HepG2 (cell line): ENCODE measurements around the gene PIM1. TPM values are rescaled to one million over a fixed set of nuclear protein-coding genes. Genes with fewer than 3 reads are reported as not detected.

Experiments used
- BORCS8-MEF2B ChIP-seq: sonication (generic); formaldehyde crosslinking; IDR thresholded peaks from 2 replicates; pipeline ENCODE4 v1.8.0; 2022; ENCODE audit warnings: mild to moderate bottlenecking, missing genetic modification reagents
- CENPT ChIP-seq: sonication (generic); formaldehyde crosslinking; IDR thresholded peaks from 2 replicates; pipeline ENCODE4 v1.8.0; 2022; ENCODE audit warnings: low read depth, mild to moderate bottlenecking, moderate library complexity, missing genetic modification reagents
- CENPX ChIP-seq: sonication (generic); formaldehyde crosslinking; IDR thresholded peaks from 2 replicates; pipeline ENCODE4 v1.9.0; 2021; ENCODE audit warnings: mild to moderate bottlenecking, missing genetic modification reagents, moderate library complexity
- FOXJ3 ChIP-seq: sonication (generic); formaldehyde crosslinking; IDR thresholded peaks from 2 replicates; pipeline ENCODE4 v1.4.0; 2020; ENCODE audit warnings: missing genetic modification reagents, mild to moderate bottlenecking, borderline replicate concordance
- GATA4 ChIP-seq: sonication (generic); IDR thresholded peaks from 2 replicates; pipeline ENCODE4 v1.6.1; 2016; ENCODE audit warnings: antibody characterized with exemption, low read depth, borderline replicate concordance
- HNRNPLL ChIP-seq: fragments of 200-400 bp; formaldehyde crosslinking; IDR thresholded peaks from 2 replicates; pipeline ENCODE4 v1.6.1; 2017; ENCODE audit warnings: mild to moderate bottlenecking, low read depth, low read length; ENCODE audit not compliant: poor library complexity, severe bottlenecking
- KAT2B ChIP-seq: fragments of 150-350 bp; IDR thresholded peaks from 2 replicates; pipeline ENCODE4 v1.6.1; 2014; ENCODE audit warnings: low read depth, low read length, borderline replicate concordance
- NFIC ChIP-seq: IDR thresholded peaks from 2 replicates; pipeline ENCODE4 v1.6.1; 2012; ENCODE audit warnings: mild to moderate bottlenecking, low read length, inconsistent platforms
- PHB2 ChIP-seq: fragments of 450-650 bp; IDR thresholded peaks from 2 replicates; pipeline ENCODE4 v1.6.1; 2018; ENCODE audit not compliant: partially characterized antibody
- RBAK ChIP-seq: sonication (generic); formaldehyde crosslinking; IDR thresholded peaks from 2 replicates; pipeline ENCODE4 v1.5.1; 2020; ENCODE audit warnings: mild to moderate bottlenecking, missing genetic modification reagents
- STAG1 ChIP-seq: sonication (generic); formaldehyde crosslinking; IDR thresholded peaks from 2 replicates; pipeline ENCODE4 v1.4.0; 2020; ENCODE audit warnings: missing genetic modification reagents
- STAT5B ChIP-seq: sonication (generic); formaldehyde crosslinking; IDR thresholded peaks from 2 replicates; pipeline ENCODE4 v1.4.0; 2020; ENCODE audit warnings: missing genetic modification reagents
- TBP ChIP-seq: sonication (generic); formaldehyde crosslinking; IDR thresholded peaks from 2 replicates; pipeline ENCODE4 v1.5.0; 2020; ENCODE audit warnings: missing genetic modification reagents
- WIZ ChIP-seq: sonication (generic); formaldehyde crosslinking; IDR thresholded peaks from 2 replicates; pipeline ENCODE4 v1.5.1; 2020; ENCODE audit warnings: mild to moderate bottlenecking, missing genetic modification reagents
- ZBTB8A ChIP-seq: sonication (generic); formaldehyde crosslinking; IDR thresholded peaks from 2 replicates; pipeline ENCODE4 v1.4.0; 2020; ENCODE audit warnings: mild to moderate bottlenecking, low read depth, missing genetic modification reagents, borderline replicate concordance
- ZFP36L1 ChIP-seq: sonication (generic); formaldehyde crosslinking; IDR thresholded peaks from 2 replicates; pipeline ENCODE4 v1.8.0; 2022; ENCODE audit warnings: mild to moderate bottlenecking, missing genetic modification reagents, moderate library complexity
- ZNF205 ChIP-seq: IDR thresholded peaks from 2 replicates; pipeline ENCODE4 v1.6.1; 2018; ENCODE audit warnings: missing biosample characterization, missing genetic modification reagents
- ZNF207 ChIP-seq: fragments of 450-650 bp; IDR thresholded peaks from 2 replicates; pipeline ENCODE4 v1.6.1; 2016; ENCODE audit warnings: antibody characterized with exemption, borderline replicate concordance
- ZNF224 ChIP-seq: sonication (generic); formaldehyde crosslinking; IDR thresholded peaks from 2 replicates; pipeline ENCODE4 v1.5.0; 2020; ENCODE audit warnings: mild to moderate bottlenecking, missing genetic modification reagents
- ZNF274 ChIP-seq: sonication (generic); formaldehyde crosslinking; IDR thresholded peaks from 2 replicates; pipeline ENCODE4 v1.5.1; 2020; ENCODE audit warnings: mild to moderate bottlenecking, missing genetic modification reagents
- ZNF3 ChIP-seq: IDR thresholded peaks from 2 replicates; pipeline ENCODE4 v1.7.0; 2017; ENCODE audit warnings: inconsistent platforms
- ZNF460 ChIP-seq: sonication (generic); formaldehyde crosslinking; IDR thresholded peaks from 2 replicates; pipeline ENCODE4 v1.5.1; 2020; ENCODE audit warnings: missing genetic modification reagents, mild to moderate bottlenecking, borderline replicate concordance
- ZNF678 ChIP-seq: sonication (generic); formaldehyde crosslinking; IDR thresholded peaks from 2 replicates; pipeline ENCODE4 v1.4.0; 2020; ENCODE audit warnings: mild to moderate bottlenecking, missing genetic modification reagents
- ZNF703 ChIP-seq: sonication (generic); formaldehyde crosslinking; IDR thresholded peaks from 2 replicates; pipeline ENCODE4 v1.5.1; 2020; ENCODE audit warnings: missing genetic modification reagents, mild to moderate bottlenecking, moderate library complexity, borderline replicate concordance
- ZNF781 ChIP-seq: sonication (generic); formaldehyde crosslinking; IDR thresholded peaks from 2 replicates; pipeline ENCODE4 v1.5.1; 2020; ENCODE audit warnings: borderline replicate concordance, mild to moderate bottlenecking, missing genetic modification reagents; ENCODE audit errors: not compliant biosample characterization
- polyA plus RNA-seq, 8 experiments: library from polyadenylated mRNA; depleted of rRNA in 3 of 8; stranded (reverse) in 7 of 8; unstranded in 1 of 8; fragments of >200 nt; fragmentation: Illumina TruSeq in 4 of 8; extraction: Trizol in 4 of 8; gene quantifications; 2 replicates each; pipeline versions ENCODE4 v1.2.1 to v1.2.3, GENCODE V29; 2011 to 2016; ENCODE audit warnings: low read depth in 4 of 8, missing spikeins in 1 of 8, mixed read lengths in 1 of 8; ENCODE audit not compliant: insufficient read depth in 1 of 8
- total RNA-seq, 5 experiments: library from RNA; depleted of rRNA; stranded (reverse); fragments of >200 nt; fragmentation: Illumina TruSeq; extraction: Trizol; gene quantifications; 2 replicates each; pipeline ENCODE4 v1.2.3, GENCODE V29; 2016; ENCODE audit warnings: low read depth in 1 of 5
- TF ChIP-seq, protein P1 (sequence below): sonication (generic); formaldehyde crosslinking; IDR thresholded peaks from 2 replicates; pipeline ENCODE4 v1.4.0; 2020; ENCODE audit warnings: missing genetic modification reagents
- TF ChIP-seq, protein P2 (sequence below): IDR thresholded peaks from 2 replicates; pipeline ENCODE4 v1.6.1; 2016; ENCODE audit warnings: mild to moderate bottlenecking, missing biosample characterization, missing genetic modification reagents
- TF ChIP-seq, protein P3 (sequence below): sonication (generic); formaldehyde crosslinking; IDR thresholded peaks from 2 replicates; pipeline ENCODE4 v1.4.0; 2020; ENCODE audit warnings: missing genetic modification reagents

Gene PIM1
- total and polyA plus RNA-seq, 2 of the 13 experiments (the other 11 are each of a cell fraction or from before 2014, with no cell fraction given) = 29.4 to 117 TPM

DNA sequence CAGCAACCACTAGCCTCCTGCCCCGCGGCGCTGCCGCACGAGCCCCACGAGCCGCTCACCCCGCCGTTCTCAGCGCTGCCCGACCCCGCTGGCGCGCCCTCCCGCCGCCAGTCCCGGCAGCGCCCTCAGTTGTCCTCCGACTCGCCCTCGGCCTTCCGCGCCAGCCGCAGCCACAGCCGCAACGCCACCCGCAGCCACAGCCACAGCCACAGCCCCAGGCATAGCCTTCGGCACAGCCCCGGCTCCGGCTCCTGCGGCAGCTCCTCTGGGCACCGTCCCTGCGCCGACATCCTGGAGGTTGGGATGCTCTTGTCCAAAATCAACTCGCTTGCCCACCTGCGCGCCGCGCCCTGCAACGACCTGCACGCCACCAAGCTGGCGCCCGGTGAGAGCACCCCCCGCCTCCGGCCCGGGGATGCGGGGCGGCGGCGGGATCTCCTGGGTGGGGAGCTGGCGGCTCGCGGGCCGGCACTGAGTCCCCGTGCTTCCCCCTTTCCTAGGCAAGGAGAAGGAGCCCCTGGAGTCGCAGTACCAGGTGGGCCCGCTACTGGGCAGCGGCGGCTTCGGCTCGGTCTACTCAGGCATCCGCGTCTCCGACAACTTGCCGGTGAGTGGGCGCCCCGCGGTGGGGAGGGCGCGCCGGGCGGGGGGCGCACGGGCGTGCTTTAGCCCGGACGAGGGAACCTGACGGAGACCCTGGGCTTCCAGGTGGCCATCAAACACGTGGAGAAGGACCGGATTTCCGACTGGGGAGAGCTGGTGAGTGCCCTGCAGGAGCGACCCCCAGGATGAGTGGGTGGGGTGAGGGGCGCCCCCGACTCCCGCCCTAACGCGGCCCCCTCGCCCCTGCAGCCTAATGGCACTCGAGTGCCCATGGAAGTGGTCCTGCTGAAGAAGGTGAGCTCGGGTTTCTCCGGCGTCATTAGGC lies 585 bp downstream of the PIM1 start (continued):
- TF ChIP-seq, protein P1, sequence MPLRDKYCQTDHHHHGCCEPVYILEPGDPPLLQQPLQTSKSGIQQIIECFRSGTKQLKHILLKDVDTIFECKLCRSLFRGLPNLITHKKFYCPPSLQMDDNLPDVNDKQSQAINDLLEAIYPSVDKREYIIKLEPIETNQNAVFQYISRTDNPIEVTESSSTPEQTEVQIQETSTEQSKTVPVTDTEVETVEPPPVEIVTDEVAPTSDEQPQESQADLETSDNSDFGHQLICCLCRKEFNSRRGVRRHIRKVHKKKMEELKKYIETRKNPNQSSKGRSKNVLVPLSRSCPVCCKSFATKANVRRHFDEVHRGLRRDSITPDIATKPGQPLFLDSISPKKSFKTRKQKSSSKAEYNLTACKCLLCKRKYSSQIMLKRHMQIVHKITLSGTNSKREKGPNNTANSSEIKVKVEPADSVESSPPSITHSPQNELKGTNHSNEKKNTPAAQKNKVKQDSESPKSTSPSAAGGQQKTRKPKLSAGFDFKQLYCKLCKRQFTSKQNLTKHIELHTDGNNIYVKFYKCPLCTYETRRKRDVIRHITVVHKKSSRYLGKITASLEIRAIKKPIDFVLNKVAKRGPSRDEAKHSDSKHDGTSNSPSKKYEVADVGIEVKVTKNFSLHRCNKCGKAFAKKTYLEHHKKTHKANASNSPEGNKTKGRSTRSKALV (CRISPR knock-in tag) = no peak
- TF ChIP-seq ZFP36L1 (no peak), ZNF205 (CRISPR knock-in tag) (no peak), TBP (CRISPR knock-in tag) (no peak), ZNF207 (no peak), WIZ (CRISPR knock-in tag) (no peak), BORCS8-MEF2B (no peak; the same call in 1 of the 2 replicates), ZBTB8A (CRISPR knock-in tag) (no peak; the same call in 1 of the 2 replicates), ZNF678 (CRISPR knock-in tag) (no peak), STAG1 (CRISPR knock-in tag) (peak; percentile 38; the same call in 1 of the 2 replicates), KAT2B (no peak), NFIC (no peak), STAT5B (CRISPR knock-in tag) (no peak), HNRNPLL (peak; percentile 28), PHB2 (no peak), CENPX (CRISPR knock-in tag) (no peak), ZNF781 (CRISPR knock-in tag) (no peak), ZNF3 (CRISPR knock-in tag) (no peak), GATA4 (no peak), FOXJ3 (CRISPR knock-in tag) (no peak), ZNF460 (no peak; the same call in 1 of the 2 replicates), CENPT (CRISPR knock-in tag) (peak; percentile 62; the same call in 1 of the 2 replicates), ZNF274 (peak; percentile 6; the same call in 1 of the 2 replicates), ZNF224 (no peak), RBAK (no peak), ZNF703 (no peak)
- TF ChIP-seq, protein P2, sequence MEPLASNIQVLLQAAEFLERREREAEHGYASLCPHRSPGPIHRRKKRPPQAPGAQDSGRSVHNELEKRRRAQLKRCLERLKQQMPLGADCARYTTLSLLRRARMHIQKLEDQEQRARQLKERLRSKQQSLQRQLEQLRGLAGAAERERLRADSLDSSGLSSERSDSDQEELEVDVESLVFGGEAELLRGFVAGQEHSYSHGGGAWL (CRISPR knock-in tag) = 0 out of 2 replicates have a peak, but pooled peaks have one; percentile 37
- TF ChIP-seq, protein P3, sequence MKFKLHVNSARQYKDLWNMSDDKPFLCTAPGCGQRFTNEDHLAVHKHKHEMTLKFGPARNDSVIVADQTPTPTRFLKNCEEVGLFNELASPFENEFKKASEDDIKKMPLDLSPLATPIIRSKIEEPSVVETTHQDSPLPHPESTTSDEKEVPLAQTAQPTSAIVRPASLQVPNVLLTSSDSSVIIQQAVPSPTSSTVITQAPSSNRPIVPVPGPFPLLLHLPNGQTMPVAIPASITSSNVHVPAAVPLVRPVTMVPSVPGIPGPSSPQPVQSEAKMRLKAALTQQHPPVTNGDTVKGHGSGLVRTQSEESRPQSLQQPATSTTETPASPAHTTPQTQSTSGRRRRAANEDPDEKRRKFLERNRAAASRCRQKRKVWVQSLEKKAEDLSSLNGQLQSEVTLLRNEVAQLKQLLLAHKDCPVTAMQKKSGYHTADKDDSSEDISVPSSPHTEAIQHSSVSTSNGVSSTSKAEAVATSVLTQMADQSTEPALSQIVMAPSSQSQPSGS = no peak; the same call in 1 of the 2 replicates
